ENCODE measurements around the gene UBR1.
A peak's percentile ranks its signal among the peaks of the same experiment; 100 is the strongest.

- no peak for TF ChIP-seq EZH2 (IDR thresholded peaks at IDR 0.05)
- TF ChIP-seq POLR2AphosphoS5 (IDR thresholded peaks at IDR 0.05; ENCODE audit: borderline replicate concordance, low read depth, low read length) = peak; percentile 52; the same call in 1 of the 2 replicates
These were observed 185.1 kb downstream of the UBR1 start, which contains the start of gene TTBK2 for GRCh38 chr15:42920519-42921341.
